NCI-H69 (cell line): ENCODE measurements around the gene RPL7A.
"Not testable (repeated sequence)": the region's sequence is repeated elsewhere in the genome, so short reads cannot be mapped to it uniquely, and the experiment has no call there.

Experiments
- DNase-seq: peaks from one replicate; lab custom pipeline; 2025; lab: John Stamatoyannopoulos, UW

The RPL7A gene

DNA sequence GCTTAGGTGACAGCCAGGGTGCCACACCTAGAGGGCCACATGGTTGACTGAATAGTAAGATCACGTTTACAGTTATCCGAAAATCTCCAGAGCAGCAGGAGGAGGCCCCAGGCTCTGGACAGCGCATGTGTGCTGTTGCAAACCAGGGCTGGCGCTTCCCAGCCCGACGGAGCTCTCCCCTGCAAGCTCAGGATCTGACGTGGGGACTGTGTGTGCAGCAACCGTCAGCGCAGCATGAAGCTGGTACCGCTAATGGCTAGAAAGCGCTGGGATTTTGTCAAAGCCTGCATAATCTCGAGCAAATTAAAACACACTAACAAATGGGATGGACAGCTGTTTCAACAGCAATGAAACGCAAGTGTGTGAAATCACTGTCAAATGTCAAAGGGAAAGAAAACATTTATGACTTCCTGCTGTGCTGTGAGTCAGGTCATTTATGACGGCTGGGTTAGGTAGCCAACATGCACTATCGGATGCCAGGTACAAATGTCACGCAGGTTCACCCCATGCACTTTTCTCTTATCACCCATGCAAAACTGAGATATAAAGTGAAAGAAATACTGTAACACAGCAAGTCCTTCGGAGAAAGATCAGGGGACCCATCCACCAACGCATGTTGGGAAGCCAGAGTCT, 20.3 kb downstream of the RPL7A start:
- DNase-seq = peak; percentile 98

DNA sequence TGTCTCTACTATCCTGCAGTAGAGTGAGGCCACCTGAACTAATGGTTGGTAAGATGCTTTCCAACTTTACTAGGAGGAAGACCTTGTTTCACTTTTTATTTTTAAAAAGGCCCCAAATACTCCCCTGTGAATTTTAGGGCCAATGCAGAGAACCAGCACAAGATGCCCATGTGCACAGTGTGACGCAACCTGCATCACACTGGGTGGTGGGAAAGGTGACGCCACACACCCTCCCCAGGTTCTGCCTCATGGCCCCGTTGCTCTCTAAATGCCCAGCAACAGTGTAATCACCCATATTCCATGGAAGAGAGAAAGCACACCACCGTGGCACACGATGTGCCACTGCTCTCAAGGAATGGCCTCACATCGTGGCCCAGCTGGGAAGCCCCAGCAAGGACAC, 21.4 kb downstream of the RPL7A start:
- no peak for DNase-seq

DNA sequence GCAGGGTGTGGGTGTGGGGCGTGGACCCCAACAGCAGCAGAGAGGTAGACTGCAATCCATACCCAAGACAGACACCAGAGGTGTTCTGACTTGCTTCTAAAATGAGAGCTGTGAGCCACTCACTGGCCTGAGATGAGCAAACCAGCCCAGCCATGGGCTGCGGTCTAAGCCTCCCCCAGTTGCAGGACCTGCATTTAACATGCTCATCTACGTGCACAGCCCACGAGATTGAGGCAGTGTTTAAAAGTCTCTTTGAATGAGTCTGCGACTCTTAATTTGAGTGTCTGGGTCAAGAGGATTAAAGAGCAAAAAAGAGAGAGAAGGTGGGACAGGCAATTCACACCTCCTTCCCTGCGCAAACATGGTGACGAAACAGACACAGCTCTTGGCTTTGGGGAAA, 21.9 kb downstream of the RPL7A start:
- DNase-seq = no peak

DNA sequence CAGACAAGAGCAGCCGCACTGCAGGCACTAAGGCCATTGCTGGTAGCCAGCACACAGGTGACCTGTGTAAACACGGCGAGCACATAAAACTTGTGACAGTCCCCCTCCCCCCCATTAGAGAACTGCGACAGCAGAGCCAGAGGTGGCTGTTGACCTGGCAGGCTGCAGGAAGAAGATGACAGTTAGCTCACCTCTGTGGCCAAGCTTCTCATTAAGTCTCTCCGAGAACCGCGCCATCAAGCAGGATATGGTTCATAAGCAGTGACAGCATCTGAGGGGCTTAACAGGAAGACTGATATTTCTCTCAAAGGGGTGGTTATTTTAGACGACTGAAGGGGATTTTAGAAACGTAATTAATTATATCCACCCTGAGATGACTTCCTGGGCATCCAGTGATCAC, 22.7 kb downstream of the RPL7A start:
- DNase-seq = no peak

DNA sequence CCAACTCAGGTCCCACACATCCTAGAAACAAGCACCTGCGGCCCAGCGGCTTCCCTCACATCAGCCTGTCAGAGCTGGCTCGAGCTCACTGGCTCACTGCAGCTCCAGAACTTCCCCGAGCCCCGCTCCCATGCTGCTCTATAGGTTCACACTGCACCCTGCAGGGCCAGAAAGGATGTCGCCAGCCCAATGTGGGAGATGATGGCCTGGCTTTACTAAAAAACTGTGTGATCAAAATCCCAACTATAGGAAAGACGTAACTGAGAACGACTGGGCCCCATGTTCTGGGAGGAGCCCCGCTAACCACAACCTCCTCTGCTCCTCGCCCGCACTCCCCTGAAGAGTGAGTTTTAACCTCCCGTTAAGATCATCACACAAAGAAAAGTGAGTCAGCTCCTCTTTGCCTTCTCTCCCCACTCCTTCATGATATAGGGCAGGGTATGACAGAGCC, 23.3 kb downstream of the RPL7A start:
- DNase-seq = no peak

DNA sequence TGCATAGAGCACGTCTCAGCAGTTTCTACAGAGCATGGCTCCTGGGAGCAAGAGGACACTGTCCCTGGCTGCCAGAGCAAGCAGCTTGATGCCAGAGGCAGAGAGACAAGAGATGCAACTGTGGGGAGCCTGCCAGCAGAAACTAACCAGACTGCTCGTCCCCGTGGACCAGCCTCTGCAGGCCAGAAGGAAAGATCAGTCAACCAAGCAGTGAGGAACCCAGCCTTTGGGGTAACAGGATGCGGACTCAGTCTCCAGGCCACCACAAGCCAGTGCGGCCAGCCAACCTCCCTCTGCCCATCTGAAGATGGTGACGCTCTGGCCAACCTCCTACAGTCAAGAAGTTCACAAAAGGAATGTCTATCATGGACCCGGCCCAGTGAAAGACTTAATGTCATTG, 24.1 kb downstream of the RPL7A start:
- no peak for DNase-seq

DNA sequence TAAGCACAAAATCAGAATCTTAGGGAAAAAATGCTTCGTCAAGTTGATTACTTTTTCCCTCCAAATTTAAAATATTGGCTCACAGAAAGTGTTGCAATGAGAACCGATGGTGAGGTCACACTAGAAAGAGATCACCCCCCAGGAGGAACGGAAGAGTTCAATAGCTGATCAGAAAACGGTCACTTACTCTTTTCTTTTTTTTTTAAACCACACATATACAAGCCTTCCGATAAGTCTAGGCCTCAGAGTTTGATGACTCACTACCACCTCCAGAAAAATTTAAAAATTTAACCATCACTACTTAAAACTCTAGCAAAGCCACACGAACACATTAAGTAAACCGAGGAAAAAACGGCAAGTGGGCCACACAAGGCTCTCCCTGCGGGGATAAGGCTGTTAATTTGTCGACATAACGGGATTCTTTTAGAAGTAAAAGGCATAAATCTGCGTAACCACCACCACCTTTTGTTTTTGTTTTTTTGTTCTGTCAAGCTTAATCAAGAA, 26.6 kb downstream of the RPL7A start:
- no peak for DNase-seq

DNA sequence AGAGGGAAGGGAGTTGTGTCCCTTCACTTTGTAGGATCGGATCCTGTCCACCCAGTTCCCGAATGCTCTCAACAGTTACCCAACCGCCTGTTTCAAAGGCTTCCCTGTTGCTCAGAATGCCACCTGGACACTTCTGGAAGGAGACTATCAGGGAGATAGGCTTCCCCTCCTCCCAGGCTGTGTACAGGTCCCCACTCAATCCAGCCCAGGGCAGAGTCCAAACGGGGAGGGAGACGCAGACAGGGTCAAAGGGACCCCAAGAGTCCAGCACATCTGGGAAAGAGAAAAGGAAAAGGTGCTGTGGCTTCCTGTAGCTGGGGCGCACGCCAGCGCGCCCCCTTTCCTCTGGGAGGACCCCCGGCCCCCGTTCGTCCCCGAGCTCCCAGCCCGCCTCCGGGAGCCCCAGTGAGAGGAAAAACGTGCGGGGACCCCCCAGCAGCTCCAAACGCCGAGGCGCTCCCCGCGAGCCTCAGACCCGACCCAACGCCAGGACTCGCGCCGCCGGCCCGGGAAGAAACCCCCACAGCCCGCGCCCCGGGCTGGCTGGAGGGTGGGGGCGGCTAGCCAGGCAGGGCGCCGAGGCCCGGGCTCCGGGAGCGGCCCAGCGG, 27.2 kb downstream of the RPL7A start:
- DNase-seq = peak; percentile 76

DNA sequence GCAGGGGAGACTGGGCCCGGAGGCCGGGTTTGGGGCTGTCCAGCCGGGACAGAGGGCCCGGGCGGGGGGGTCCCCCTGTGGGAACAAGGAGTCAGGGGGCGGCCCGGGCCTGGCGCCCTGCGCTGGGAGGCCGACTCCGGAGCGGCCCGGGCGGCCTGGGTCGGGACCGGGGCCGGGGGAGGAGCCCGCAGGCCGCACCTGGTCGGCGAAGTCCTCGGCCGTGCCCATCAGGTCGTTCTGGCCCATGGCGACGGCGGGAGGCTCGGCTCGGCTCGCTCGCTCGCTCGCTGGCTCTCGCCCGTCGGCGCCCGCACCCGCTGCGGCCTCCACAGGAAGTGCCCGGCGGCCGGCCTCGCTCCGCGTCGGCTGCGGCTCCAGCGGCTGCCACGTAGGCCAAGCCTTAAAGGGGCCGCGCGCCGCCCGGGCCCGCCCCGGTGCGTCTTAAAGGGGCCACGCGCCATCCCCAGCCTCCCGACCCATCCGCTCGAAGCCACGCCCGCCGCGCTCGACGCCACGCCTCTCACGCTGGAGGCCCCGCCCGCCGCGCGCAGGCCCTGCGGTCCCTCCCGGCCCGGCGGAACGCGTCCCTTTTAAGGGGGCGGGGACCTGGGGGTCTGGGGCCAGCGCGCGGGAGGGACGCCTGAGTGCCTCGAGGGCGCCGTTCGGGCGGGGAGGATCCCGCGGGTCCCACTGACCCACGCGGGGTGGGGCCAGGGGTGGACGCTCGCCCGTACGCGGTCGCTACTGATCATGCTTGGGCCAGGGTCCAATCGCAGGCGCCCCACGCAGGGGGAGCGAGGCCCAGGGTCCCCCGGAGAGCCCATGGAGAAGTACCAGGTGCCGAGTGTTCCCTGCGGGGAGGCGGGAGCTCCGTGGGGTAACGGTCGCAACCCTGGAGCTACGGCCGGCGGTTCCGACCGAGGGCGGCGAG, 28.0 kb downstream of the RPL7A start, which contains the start of the genes STKLD1 and SURF4:
Gene STKLD1 (plus strand): TSS at position 643 of the 931 bp plus-strand sequence. CDS start 108 bp downstream, at position 751.
Gene SURF4 (minus strand): TSS at position 337 of the 931 bp plus-strand sequence. CDS start 91 bp downstream, at position 246.
- peak; percentile 99 for DNase-seq

DNA sequence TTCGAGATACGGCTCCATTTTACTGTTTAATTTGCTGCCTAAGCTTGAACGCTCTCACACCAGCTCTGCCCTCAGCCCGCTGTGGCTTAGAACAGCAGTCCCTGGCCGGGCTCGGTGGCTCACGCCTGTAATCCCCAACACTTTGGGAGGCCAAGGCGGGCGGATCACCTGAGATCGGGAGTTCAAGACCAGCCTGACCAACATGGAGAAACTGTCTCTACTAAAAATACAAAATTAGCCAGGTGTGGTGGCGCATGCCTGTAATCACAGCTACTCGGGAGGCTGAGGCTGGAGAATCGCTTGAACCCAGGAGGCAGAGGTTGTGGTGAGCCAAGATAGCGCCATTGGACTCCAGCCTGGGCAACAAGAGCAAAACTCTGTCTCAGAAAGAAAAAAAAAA, 29.3 kb downstream of the RPL7A start:
- DNase-seq = not testable (repeated sequence)

DNA sequence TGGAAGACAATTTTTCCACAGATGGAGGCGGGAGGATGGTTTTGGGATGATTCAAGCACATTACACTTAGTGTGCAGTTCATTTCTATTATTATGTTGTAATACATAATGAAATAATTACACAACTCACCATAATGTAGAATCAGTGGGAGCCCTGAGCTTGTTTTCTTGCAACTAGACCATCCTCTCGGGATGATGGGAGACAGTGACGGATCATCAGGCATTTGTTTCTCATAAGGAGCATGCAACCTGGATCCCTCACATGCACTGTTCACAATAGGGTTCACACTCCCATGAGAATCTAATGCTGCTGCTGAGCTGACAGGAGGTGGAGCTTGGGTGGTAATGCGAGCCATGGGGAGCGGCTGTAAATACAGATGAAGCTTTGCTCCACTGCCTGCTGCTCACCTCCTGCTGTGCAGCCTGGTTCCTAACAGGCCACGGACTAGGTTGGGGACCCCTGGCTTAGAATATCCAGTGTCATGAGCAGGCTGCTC, 29.8 kb downstream of the RPL7A start:
- peak; percentile 70 for DNase-seq

DNA sequence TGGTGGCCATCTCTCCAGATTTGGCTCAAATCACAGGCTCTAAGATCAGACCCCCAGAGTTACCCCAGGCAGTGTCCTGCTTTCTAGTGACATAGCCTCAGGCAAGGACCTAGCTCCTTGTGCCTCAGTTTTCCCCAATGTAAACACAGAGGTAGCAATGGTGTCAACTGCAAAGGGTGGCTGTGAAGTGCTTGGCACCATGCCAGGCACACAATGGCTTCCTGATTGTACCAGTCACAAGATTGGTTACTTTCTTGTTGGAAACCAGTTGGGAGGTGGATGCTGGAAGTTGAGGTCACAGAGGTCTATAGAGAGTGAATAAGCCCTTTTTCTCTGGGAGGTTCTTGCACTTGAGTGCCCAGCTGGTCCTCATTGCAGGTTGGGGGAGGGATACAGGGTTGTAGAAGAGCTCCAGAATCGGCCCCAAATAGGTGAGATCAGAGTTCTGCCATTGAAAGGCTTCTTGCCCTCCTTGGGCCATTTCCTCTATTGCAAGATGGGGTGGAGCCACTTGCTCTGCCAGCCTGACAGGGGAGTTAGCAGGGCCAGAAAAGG, 30.5 kb downstream of the RPL7A start:
- peak; percentile 54 for DNase-seq

DNA sequence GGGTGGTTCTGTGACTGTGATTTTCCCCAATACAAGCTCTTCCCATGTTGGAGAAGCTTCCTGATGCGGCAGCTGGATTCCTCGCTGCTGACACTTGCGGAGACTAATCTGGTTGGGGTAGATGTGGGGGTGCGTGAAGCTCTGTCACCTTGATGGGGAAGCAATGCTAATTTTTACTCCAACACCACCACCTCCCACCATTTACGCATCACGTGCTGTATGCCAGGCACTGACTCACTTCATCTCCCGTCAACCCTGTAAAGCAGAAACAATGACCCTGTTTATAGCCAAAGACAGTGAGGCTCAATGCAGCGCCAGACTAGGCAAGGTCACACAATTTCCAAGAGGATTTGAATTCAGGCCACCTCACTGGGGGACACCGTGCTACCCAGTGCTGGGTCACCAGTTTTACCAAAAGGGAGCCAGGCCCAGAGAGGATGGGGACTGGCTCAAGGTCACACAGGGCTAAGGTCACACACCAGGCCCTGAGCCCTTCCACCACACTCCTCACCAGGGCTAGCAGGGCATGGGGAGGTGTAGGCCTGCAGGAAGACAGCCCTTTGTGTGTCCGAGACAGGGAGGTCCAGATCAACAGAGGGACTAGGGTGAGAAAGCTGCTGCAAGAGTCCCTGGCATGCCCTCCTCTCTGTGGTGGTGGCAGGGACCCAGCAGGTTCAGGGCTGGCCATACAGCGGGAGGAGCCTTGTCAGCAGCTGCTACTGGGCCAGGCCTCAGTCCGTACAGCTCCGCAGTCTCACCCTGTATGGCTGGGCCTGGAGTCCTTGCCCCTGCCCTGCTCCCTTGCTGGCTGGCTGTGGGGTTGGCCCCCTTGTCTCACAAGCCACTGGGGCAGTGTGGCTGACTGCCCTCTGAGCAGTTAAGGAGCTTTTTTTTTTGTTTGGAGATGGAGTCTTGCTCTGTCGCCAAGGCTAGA, 31.4 kb downstream of the RPL7A start:
- no peak for DNase-seq

DNA sequence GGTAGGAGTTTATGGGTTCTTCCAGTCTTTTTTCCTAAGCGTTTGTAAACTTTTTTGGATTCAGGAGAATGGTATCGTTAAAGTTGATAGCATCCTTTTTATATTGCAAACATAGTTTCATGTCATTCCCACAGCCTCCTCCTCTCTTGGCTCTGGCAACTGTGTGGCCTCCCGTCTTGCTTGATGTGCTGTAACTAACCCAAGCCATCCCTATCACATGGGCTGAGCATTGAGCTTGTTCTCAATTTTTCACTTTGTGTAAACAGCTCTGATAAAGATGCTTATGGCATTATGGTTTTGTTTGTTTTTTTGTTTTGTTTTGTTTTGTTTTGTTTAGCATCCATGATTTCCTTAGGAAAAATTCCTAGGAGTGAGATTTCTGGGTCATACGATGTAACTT, 32.7 kb downstream of the RPL7A start:
- DNase-seq = no peak

DNA sequence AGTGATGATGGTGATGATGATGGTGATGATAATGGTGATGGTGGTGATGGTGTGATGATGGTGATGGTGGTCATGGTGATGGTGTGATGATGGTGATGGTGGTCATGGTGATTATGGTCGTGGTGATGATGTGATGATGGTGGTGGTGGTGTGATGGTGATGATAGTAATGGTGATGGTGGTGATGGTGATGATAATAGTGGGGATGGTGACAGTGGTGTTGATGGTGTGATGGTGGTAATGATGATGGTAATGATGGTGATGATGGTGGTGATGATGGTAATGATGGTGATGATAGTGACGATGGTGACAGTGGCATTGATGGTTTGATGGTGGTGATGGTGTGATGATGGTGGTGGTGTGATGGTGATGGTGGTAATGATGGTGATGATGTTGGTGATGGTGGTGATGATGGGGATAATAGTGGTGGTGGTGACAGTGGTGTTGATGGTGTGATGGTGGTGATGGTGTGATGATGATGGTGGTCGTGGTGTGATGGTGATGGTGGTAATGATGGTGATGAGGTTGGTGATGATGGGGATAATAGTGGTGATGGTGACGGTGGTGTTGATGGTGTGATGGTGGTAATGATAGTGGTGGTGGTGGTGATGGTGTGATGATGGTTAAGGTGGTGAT, 34.6 kb downstream of the RPL7A start:
- no peak for DNase-seq

DNA sequence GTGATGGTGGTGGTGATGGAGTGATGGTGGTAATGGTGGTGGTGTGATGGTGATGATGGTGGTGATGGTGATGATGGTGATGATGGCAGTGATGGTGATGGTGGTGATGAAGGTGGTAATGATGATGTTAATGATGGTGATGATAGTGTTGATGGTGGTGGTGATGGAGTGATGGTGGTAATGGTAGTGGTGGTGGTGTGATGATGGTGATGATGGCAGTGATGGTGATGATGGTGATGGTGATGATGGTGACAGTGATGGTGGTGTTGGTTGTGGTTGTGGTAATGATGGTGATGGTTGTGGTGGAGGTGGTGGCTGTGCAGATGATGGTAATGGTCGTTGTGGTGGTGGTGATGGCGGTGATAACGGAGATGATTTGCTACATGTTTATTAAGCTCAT, 35.4 kb downstream of the RPL7A start:
- no peak for DNase-seq

DNA sequence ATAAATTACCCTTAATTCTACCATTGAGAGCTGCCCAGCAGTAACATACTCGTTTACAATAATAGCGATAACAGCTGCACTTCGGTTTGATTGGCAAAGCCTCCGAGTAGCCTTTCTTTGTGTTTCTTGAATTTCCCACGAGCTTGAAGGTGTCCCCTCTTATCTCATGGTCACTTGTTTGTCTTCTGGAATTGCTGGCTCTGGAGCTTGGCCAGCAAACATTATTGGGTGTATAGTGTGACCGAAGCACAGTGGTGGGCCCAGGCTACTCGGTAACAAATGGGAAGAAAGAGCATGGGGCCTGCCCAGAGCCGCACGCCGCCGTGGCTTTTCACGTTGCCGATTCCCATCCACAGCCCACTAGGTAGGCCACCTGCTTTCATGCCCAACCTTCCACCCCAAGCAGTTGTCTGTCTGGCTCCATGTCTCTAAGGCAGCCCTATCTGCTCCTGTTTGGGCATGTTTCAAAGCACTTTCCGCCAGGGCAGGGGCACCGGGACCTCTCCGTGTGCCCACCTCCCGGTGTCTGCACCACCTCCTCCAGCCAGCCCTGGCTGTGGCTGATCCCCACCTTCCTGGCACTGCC, 36.8 kb downstream of the RPL7A start:
- no peak for DNase-seq

DNA sequence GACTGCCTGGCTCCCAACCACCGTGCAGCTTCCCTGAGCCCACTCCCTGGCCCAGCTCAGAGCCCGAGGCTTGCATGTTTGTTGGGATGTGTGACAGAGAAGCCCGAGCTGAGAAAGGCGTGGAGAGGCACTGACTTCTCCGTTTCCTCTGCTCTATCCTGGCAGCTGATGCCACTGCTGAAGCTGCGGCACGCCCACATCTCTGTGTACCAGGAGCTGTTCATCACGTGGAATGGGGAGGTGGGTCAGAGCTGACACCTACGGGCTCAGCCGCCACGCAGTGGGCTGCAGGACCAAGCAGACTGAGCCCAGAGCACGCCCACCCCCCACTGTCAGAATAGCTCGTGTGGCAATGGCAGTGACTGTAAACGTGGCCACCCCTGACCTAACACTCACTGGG, 37.4 kb downstream of the RPL7A start:
- no peak for DNase-seq

DNA sequence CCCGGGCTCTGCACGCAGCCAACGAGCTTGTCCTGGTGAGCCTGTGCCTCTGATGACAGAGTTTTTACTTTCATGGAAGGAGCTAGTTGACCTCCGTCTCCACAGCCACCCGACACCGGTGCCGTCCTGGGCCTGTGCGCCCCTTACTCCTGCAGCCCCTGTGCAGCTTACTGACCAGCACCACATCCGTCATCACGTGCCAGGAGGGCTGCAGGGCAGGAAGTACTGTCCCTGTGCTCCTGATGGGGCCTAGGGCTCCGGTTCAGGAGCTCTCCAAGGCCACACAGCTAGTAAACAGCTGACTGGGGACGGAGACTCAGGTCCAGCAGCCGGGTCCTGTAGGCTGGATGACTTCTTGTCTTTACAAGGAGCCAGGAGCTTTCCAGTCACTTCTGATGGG, 38.3 kb downstream of the RPL7A start:
- DNase-seq = no peak

DNA sequence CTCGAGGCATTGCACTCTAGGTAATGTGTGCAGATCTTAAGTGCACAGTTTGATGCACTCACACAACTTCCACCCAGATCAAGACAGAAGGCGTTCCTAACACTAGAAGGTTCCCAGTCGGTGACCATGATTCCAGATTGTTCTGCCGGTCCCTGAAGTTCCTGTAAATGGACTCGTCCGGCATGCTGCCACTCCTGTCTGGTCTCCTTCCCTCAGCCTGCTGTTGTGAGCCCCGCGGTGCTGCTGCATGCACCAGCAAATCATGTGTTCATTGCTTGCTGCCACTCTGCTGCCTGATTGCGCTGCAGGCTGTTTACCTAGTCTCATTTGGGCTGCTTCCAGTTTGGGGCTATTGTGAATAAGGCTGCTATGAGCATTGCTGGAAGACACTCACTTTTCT, 39.7 kb downstream of the RPL7A start:
- peak; percentile 94 for DNase-seq
